BLaER1 treated with 17β-estradiol and CSF1 and Interleukin-3, amounts not matched to agents 10 nM and 100 nM (cell line): ENCODE results near the gene PRKD2.

ENCODE experiments used
- H3K27ac ChIP-seq, 11 experiments: shearing (Covaris generic); formaldehyde crosslinking; 2 replicates each; pipeline ENCODE4 v1.8.1; 2022
- H3K27me3 ChIP-seq, 11 experiments: shearing (Covaris generic); formaldehyde crosslinking; 2 replicates each; pipeline ENCODE4 v1.8.1; 2022
- H3K36me3 ChIP-seq, 11 experiments: shearing (Covaris generic); formaldehyde crosslinking; 2 replicates each; pipeline ENCODE4 v1.8.1; 2022
- H3K4me1 ChIP-seq, 10 experiments: shearing (Covaris generic); formaldehyde crosslinking; 2 replicates each; pipeline ENCODE4 v1.8.1; 2022
- H3K4me2 ChIP-seq, 11 experiments: shearing (Covaris generic); formaldehyde crosslinking; 2 replicates each; pipeline ENCODE4 v1.8.1; 2022
- H3K4me3 ChIP-seq, 10 experiments: shearing (Covaris generic); formaldehyde crosslinking; 2 replicates each; pipeline ENCODE4 v1.8.1; 2022
- H3K9ac ChIP-seq, 11 experiments: shearing (Covaris generic); formaldehyde crosslinking; 2 replicates each; pipeline ENCODE4 v1.8.1; 2022
- H3K9me3 ChIP-seq, 11 experiments: shearing (Covaris generic); formaldehyde crosslinking; replicated peaks in 1 of 11; 2 replicates each; pipeline ENCODE4 v1.8.1; 2022
- H4K20me1 ChIP-seq, 11 experiments: shearing (Covaris generic); formaldehyde crosslinking; 2 replicates each; pipeline ENCODE4 v1.8.1; 2022
- Cebpa-rat ChIP-seq, 11 experiments: shearing (Covaris generic); IDR thresholded peaks; 2 replicates each; pipeline ENCODE4 v1.8.1; 2022

PRKD2 gene

GRCh38 chr19:46698395-46699321, 18.3 kb downstream of the PRKD2 start:
- Histone ChIP-seq H3K4me1 (no peaks in the 10 kb centered on the region), H4K20me1 (peaks cover 0 to 97% (median 59%) of the 10 kb centered on the region in 11 experiments; a peak in 18 of 22 replicates), H3K4me2 (no peak overlapping the region), H3K4me3 (no peak overlapping the region), H3K27ac (no peak overlapping the region), H3K27me3 (no peaks in the 10 kb centered on the region), H3K9me3 (no peaks in the 10 kb centered on the region), H3K9ac (no peak overlapping the region), H3K36me3 (peaks cover 98 to 100% (median 99%) of the 10 kb centered on the region in 11 experiments)
- TF ChIP-seq Cebpa-rat (IDR thresholded peaks at IDR 0.05), result no peak

GRCh38 chr19:46697204-46697960, 19.5 kb downstream of the PRKD2 start:
- no peak for TF ChIP-seq Cebpa-rat (IDR thresholded peaks at IDR 0.05)
- H3K9me3 ChIP-seq, result peaks cover 0 to 5% (median 0%) of the 10 kb centered on the region in 11 experiments; a peak in 4 of 22 replicates
- no peak overlapping the region for H3K27ac ChIP-seq
- H3K4me1 ChIP-seq, result no peaks in the 10 kb centered on the region
- H4K20me1 ChIP-seq, result peaks cover 0 to 98% (median 66%) of the 10 kb centered on the region in 11 experiments; a peak in 17 of 22 replicates
- H3K4me2 ChIP-seq, result no peak overlapping the region
- H3K4me3 ChIP-seq, result no peak overlapping the region
- H3K27me3 ChIP-seq, result no peaks in the 10 kb centered on the region
- H3K36me3 ChIP-seq, result peaks cover 98 to 100% (median 99%) of the 10 kb centered on the region in 11 experiments
- no peak overlapping the region for H3K9ac ChIP-seq

GRCh38 chr19:46696866-46697203, 20.1 kb downstream of the PRKD2 start:
- no peak for TF ChIP-seq Cebpa-rat (IDR thresholded peaks at IDR 0.05)
- Histone ChIP-seq H3K4me1 (no peaks in the 10 kb centered on the region), H3K36me3 (peaks cover 98 to 100% (median 99%) of the 10 kb centered on the region in 11 experiments), H3K4me3 (no peak overlapping the region), H3K9me3 (peaks cover 0 to 9% (median 3%) of the 10 kb centered on the region in 11 experiments; a peak in 7 of 22 replicates), H3K9ac (no peak overlapping the region), H3K27me3 (no peaks in the 10 kb centered on the region), H3K4me2 (no peak overlapping the region), H4K20me1 (peaks cover 0 to 99% (median 72%) of the 10 kb centered on the region in 11 experiments; a peak in 18 of 22 replicates), H3K27ac (no peak overlapping the region)

- H3K9me3 ChIP-seq, result peaks cover 0 to 15% (median 8%) of the 10 kb centered on the region in 11 experiments; a peak in 9 of 22 replicates
- H3K27ac ChIP-seq, result no peak overlapping the region
- H4K20me1 ChIP-seq, result peaks cover 0 to 99% (median 75%) of the 10 kb centered on the region in 11 experiments; a peak in 18 of 22 replicates
- H3K4me1 ChIP-seq, result no peaks in the 10 kb centered on the region
- no peak overlapping the region for H3K4me2 ChIP-seq
- no peak overlapping the region for H3K4me3 ChIP-seq
- H3K36me3 ChIP-seq, result peaks cover 98 to 100% (median 99%) of the 10 kb centered on the region in 11 experiments
- H3K9ac ChIP-seq, result no peak overlapping the region
- no peaks in the 10 kb centered on the region for H3K27me3 ChIP-seq
- TF ChIP-seq Cebpa-rat (IDR thresholded peaks at IDR 0.05), result no peak
These were observed 20.9 kb downstream of the PRKD2 start for GRCh38 chr19:46696052-46696451.

GRCh38 chr19:46693760-46694159, 23.2 kb downstream of the PRKD2 start:
- H3K27ac ChIP-seq, result no peak overlapping the region
- H3K27me3 ChIP-seq, result no peaks in the 10 kb centered on the region
- TF ChIP-seq Cebpa-rat (IDR thresholded peaks at IDR 0.05), result no peak
- no peaks in the 10 kb centered on the region for H3K4me1 ChIP-seq
- no peak overlapping the region for H3K4me2 ChIP-seq
- no peak overlapping the region for H3K4me3 ChIP-seq
- peaks cover 98 to 100% (median 99%) of the 10 kb centered on the region in 11 experiments for H3K36me3 ChIP-seq
- peaks cover 0 to 99% (median 65%) of the 10 kb centered on the region in 11 experiments; a peak in 19 of 22 replicates for H4K20me1 ChIP-seq
- no peak overlapping the region for H3K9ac ChIP-seq
- H3K9me3 ChIP-seq, result peaks cover 0 to 15% (median 8%) of the 10 kb centered on the region in 11 experiments; a peak in 9 of 22 replicates

- no peak for TF ChIP-seq Cebpa-rat (IDR thresholded peaks at IDR 0.05)
- Histone ChIP-seq H3K27me3 (no peaks in the 10 kb centered on the region), H3K4me3 (no peak overlapping the region), H4K20me1 (peaks cover 0 to 99% (median 61%) of the 10 kb centered on the region in 11 experiments; a peak in 18 of 22 replicates), H3K36me3 (peaks cover 98 to 100% (median 99%) of the 10 kb centered on the region in 11 experiments), H3K9me3 (peaks cover 0 to 15% (median 8%) of the 10 kb centered on the region in 11 experiments; a peak in 9 of 22 replicates), H3K27ac (no peak overlapping the region), H3K9ac (no peak overlapping the region), H3K4me2 (no peak overlapping the region), H3K4me1 (no peaks in the 10 kb centered on the region)
These were observed 23.8 kb downstream of the PRKD2 start for GRCh38 chr19:46692918-46693722.

- H4K20me1 ChIP-seq, result peaks cover 0 to 99% (median 63%) of the 10 kb centered on the region in 11 experiments; a peak in 18 of 22 replicates
These were observed 25.0 kb downstream of the PRKD2 start for GRCh38 chr19:46691948-46692347.

GRCh38 chr19:46691104-46691503, 25.8 kb downstream of the PRKD2 start:
- Histone ChIP-seq H4K20me1 (peaks cover 0 to 98% (median 59%) of the 10 kb centered on the region in 11 experiments; a peak in 18 of 22 replicates), H3K4me2 (no peak overlapping the region), H3K9me3 (peaks cover 0 to 15% (median 8%) of the 10 kb centered on the region in 11 experiments; a peak in 9 of 22 replicates), H3K27me3 (no peaks in the 10 kb centered on the region), H3K27ac (no peak overlapping the region), H3K4me1 (no peaks in the 10 kb centered on the region), H3K4me3 (no peak overlapping the region), H3K9ac (no peak overlapping the region), H3K36me3 (peaks cover 97 to 100% (median 100%) of the 10 kb centered on the region in 11 experiments)
- TF ChIP-seq Cebpa-rat (IDR thresholded peaks at IDR 0.05), result no peak

More at GRCh38 chr19:46691948-46692347, 25.0 kb downstream of the PRKD2 start:
- H3K27me3 ChIP-seq, result no peaks in the 10 kb centered on the region
- H3K4me3 ChIP-seq, result no peak overlapping the region
- H3K9ac ChIP-seq, result no peak overlapping the region
- no peak overlapping the region for H3K27ac ChIP-seq
- no peak overlapping the region for H3K4me2 ChIP-seq
- peaks cover 100% of the 10 kb centered on the region in 11 experiments for H3K36me3 ChIP-seq
- peaks cover 0 to 15% (median 8%) of the 10 kb centered on the region in 11 experiments; a peak in 9 of 22 replicates for H3K9me3 ChIP-seq
- no peaks in the 10 kb centered on the region for H3K4me1 ChIP-seq
- no peak for TF ChIP-seq Cebpa-rat (IDR thresholded peaks at IDR 0.05)
